IPS-15b (cell line): ENCODE measurements around the gene MYBBP1A.

Source experiments
- H3K27me3 ChIP-seq: one replicate; pipeline ENCODE4 v1.6.1; 2013; ENCODE audit warnings: low read length; ENCODE audit not compliant: control insufficient read depth, insufficient read depth
- H3K36me3 ChIP-seq: one replicate; pipeline ENCODE4 v1.6.1; 2013; ENCODE audit warnings: low read length; ENCODE audit not compliant: control insufficient read depth, insufficient read depth
- H3K4me1 ChIP-seq: one replicate; pipeline ENCODE4 v1.6.1; 2013; ENCODE audit warnings: mild to moderate bottlenecking, low read length; ENCODE audit not compliant: control insufficient read depth, insufficient read depth
- H3K4me3 ChIP-seq: one replicate; pipeline ENCODE4 v1.5.1; 2013; ENCODE audit warnings: low read depth, low read length
- H3K9ac ChIP-seq: one replicate; pipeline ENCODE4 v1.6.1; 2013; ENCODE audit warnings: low read depth, mild to moderate bottlenecking, low read length
- H3K9me3 ChIP-seq: one replicate; pipeline ENCODE4 v1.6.1; 2013; ENCODE audit warnings: mild to moderate bottlenecking, low read length; ENCODE audit not compliant: control insufficient read depth, insufficient read depth

The MYBBP1A gene

DNA sequence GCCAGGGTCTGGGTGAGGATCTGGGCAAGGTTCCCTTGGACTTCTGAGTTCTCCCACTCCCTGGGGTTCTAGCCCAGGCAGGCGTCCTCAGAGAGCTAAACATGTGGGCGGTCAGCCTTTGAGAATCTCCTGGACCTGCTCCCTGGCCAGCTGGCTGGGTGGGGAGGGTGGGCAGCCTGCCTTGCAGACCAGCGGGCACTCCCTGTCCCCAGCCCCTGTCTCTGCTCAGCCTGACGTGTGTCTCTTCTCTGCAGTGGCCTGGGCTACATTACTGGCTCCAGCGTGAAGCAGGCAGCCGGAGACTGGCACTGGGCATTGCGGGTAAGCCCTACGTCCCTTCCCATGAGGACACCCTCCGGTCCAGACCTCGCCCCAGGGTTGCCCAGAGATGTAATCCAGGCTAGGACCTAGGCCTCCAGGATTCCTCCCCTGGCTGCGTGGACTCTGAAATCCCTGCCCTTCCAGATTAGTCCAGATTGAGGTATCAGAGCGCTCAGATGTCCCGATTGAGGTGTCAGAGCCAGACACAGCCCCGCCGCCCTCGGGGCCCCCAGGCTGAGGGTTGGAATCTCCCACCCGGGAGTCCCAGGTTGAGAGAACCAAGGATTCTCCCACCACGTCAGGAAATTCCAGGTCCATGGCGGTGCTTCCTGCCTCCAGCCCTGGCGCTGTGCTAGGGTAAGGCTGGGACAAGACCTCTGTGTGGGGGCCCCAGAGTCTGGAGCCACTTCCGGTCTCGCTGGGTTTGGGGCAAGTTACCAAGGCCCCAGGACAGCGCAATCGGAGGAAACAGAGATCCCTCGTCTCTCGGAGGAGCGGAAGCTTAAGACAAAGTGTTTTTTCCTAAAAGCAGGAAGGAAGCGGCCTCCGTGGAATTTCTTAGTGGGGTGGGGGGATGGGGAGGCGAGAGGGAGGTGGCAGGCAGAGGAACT lies 24.1 kb downstream of the MYBBP1A start:
- Histone ChIP-seq H3K36me3 (no peaks in the 10 kb centered on the region), H3K27me3 (peaks cover 5% of the 10 kb centered on the region), H3K9ac (no peak overlapping the region), H3K4me3 (no peak overlapping the region), H3K9me3 (no peaks in the 10 kb centered on the region), H3K4me1 (no peaks in the 10 kb centered on the region)

DNA sequence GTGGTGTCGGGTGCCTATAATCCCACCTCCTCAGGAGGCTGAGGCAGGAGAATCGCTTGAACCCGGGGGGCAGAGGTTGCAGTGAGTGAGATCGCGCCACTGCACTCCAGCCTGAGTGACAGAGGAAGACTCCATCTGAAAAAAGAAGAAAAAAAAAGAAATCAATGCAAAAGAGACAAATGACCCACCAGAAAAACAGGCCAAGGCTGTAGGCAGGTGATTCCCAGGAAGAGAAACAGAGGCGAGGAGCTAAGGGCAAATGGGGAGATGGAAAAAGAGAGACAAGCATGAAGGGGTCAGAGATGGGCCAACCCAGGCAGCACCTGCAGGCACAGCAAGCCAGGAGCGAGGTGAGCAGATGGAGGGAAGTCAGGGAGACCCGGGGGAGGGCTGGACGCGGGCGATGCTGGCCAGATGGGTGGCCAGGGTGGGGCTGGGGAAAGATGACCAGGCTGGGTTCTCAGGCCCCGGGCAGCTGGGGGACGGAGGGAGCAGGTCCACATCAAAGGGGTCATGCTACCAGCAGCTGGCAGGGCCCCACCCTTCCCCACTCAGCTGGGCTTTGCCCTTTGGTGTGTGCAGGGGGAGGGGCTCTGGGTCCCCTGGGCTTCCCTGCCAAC lies 25.5 kb downstream of the MYBBP1A start:
- Histone ChIP-seq H3K9me3 (no peaks in the 10 kb centered on the region), H3K36me3 (no peaks in the 10 kb centered on the region), H3K27me3 (peaks cover 5% of the 10 kb centered on the region), H3K4me1 (no peaks in the 10 kb centered on the region), H3K9ac (no peak overlapping the region), H3K4me3 (no peak overlapping the region)

DNA sequence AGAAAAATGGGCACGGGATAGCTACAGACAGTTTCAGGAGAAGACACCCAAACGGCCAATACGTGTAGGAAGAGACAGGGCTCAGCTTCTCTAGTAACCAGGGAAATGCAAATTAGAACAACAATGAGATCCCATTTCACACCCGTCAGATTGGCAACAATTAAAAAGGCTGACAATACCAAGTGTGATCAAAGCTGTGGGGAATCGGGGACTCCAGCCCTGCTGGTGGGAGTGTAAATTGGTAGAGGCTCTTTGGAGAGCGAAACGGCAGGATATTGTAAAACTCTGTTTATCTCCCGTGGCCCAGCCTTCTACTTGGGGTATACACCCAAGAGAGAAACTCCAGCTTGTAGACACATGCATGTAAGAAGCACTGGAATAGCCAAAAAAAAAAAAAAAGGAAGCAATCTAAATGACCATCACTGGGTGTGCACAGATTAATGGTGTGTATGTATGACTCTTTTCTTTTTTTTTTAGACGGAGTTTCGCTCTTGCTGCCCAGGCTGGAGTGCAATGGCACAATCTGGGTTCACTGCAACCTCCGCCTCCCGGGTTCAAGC lies 27.5 kb downstream of the MYBBP1A start:
- Histone ChIP-seq H3K36me3 (no peaks in the 10 kb centered on the region), H3K9ac (no peak overlapping the region), H3K27me3 (peaks cover 5% of the 10 kb centered on the region)

DNA sequence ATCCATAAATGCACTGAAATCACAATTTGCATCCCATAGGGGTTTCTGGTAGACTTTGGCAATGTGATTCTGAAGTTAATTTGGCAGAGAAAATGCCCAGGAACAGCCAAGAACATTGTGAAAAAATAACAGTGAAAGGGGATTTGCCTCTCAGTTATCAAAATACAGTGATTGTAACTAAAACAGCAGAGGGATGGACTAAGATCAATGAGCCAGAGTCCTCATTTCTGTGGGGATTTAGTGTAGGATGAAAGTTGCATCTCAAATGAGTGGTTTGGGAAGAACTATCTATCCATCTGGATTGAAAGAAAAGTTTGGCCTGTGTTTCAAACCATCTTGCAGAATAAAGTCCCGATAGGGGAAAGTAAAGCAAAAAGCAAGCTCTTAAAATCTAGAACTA lies 28.1 kb downstream of the MYBBP1A start:
- no peak overlapping the region for H3K9ac ChIP-seq
- no peak overlapping the region for H3K4me3 ChIP-seq
- no peaks in the 10 kb centered on the region for H3K4me1 ChIP-seq
- no peaks in the 10 kb centered on the region for H3K9me3 ChIP-seq
- H3K27me3 ChIP-seq: peaks cover 5% of the 10 kb centered on the region
- H3K36me3 ChIP-seq: no peaks in the 10 kb centered on the region

More for the DNA sequence above, 27.5 kb downstream of the MYBBP1A start:
- Histone ChIP-seq H3K9me3 (no peaks in the 10 kb centered on the region), H3K4me1 (no peaks in the 10 kb centered on the region), H3K4me3 (no peak overlapping the region)

DNA sequence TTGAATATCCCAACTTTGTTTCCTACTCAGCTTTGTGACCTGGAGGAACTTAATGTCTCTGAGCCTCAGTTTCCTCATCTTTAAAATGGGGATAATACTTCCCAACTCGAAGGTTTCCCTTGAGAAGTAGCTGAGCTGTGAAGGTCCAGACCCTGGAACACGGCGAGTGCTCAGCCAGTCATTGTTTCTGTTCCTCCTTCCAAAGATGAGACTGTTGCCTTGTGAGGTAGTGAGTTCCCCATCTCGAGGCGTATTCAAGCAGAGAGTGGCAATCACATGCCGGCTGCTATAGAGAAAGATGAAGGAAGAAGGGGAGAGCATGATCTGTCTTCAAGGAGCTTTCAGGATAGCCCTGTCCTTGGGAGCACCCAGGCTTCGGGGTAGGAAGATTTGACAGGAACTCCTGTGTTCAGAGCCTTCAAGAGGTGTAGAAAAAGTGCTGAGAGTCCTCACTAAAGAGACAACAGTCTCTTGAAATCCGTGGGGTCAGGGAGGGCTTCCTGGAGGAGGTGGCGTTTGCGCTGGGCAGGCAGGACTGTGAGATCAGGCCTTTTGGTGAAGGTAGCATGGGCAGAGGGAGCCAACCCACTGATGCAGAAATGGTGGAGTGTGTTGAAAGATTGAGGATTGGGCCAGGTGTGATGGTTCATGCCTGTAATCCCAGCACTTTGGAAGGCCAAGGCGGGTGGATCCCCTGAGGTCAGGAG lies 29.3 kb downstream of the MYBBP1A start:
- no peaks in the 10 kb centered on the region for H3K9me3 ChIP-seq

DNA sequence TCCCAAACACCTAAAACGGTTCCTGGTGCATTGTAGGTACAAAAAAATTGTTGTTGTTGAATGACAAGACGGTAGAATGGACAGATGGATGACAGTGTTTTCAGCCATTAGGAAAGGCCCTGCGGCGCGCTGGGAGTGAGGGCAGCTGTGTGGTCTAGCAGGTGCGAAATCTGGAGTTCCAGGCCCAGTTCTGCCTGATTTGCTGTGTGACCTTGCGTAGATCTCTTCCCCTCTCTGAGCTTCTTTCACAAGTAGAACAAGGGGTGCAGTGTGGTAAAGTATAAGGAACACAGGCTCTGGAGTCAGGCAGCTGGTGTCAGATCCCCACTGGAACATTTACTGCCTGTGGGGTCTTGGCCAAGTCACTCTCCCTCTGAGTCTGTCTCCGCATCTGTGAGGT lies 31.2 kb downstream of the MYBBP1A start:
- no peak overlapping the region for H3K9ac ChIP-seq
- H3K4me1 ChIP-seq: no peaks in the 10 kb centered on the region
- no peak overlapping the region for H3K4me3 ChIP-seq
- no peaks in the 10 kb centered on the region for H3K36me3 ChIP-seq
- peaks cover 5% of the 10 kb centered on the region for H3K27me3 ChIP-seq
- no peaks in the 10 kb centered on the region for H3K9me3 ChIP-seq

More for the DNA sequence above, 29.3 kb downstream of the MYBBP1A start:
- Histone ChIP-seq H3K27me3 (peaks cover 5% of the 10 kb centered on the region), H3K4me1 (no peaks in the 10 kb centered on the region), H3K4me3 (no peak overlapping the region), H3K9ac (no peak overlapping the region), H3K36me3 (no peaks in the 10 kb centered on the region)

DNA sequence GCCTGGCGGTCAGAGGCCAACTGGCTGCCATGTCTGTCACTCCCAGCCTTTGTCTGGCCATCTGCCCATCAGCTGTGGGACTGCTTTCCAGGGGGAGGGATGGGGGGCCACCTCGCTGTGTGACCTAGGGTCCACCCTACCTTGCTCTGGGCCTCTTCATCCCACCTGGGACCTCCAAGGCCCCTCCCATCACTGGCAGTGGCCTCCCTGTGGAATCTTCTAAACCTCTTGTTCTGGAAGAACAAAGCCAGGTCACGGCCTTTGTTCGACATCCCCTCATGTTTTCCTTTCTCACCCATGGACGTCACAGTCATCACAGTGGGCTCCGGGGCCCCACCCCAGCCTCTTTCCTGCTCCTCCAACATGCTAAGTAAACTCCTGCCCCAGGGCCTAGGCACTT lies 32.5 kb downstream of the MYBBP1A start:
- no peak overlapping the region for H3K9ac ChIP-seq

DNA sequence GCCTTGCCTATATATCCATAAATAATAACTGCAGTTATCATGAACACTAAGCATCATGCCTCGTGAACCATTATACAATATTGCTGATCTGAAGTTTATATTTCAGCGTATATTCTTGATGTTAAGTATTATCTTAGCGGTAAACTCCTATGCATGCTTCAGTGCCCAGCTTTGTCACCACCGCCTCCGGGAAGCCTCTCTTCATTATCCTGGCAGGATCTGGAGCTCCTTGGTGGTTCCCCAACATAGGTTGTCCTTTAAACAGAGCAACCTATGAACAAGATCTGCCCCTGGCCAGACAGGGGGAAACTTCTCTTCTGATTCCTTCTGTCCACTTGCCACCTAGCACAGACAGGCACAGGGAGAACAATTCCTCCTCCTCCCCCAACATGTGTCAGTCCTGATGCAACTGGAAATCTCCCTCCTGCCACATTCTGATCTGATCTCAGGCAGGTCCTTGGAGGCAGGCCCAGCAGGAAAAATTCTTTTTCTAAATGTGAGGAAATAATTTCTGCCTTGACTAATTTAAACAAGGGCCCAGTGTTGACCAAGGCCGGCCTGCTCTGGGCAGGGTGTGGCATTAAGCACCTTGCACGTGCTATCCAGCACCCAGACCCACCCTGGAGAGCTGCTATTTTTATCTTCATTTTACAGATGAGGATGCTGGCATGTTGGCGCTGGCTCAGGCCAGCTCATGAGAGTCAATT lies 34.1 kb downstream of the MYBBP1A start:
- H3K27me3 ChIP-seq: no peaks in the 10 kb centered on the region
- H3K9me3 ChIP-seq: no peaks in the 10 kb centered on the region
- H3K9ac ChIP-seq: no peak overlapping the region
- no peaks in the 10 kb centered on the region for H3K36me3 ChIP-seq
- no peak overlapping the region for H3K4me3 ChIP-seq
- no peaks in the 10 kb centered on the region for H3K4me1 ChIP-seq

More for the DNA sequence above, 32.5 kb downstream of the MYBBP1A start:
- Histone ChIP-seq H3K4me3 (no peak overlapping the region), H3K9me3 (no peaks in the 10 kb centered on the region), H3K36me3 (no peaks in the 10 kb centered on the region), H3K4me1 (no peaks in the 10 kb centered on the region), H3K27me3 (peaks cover 5% of the 10 kb centered on the region)

DNA sequence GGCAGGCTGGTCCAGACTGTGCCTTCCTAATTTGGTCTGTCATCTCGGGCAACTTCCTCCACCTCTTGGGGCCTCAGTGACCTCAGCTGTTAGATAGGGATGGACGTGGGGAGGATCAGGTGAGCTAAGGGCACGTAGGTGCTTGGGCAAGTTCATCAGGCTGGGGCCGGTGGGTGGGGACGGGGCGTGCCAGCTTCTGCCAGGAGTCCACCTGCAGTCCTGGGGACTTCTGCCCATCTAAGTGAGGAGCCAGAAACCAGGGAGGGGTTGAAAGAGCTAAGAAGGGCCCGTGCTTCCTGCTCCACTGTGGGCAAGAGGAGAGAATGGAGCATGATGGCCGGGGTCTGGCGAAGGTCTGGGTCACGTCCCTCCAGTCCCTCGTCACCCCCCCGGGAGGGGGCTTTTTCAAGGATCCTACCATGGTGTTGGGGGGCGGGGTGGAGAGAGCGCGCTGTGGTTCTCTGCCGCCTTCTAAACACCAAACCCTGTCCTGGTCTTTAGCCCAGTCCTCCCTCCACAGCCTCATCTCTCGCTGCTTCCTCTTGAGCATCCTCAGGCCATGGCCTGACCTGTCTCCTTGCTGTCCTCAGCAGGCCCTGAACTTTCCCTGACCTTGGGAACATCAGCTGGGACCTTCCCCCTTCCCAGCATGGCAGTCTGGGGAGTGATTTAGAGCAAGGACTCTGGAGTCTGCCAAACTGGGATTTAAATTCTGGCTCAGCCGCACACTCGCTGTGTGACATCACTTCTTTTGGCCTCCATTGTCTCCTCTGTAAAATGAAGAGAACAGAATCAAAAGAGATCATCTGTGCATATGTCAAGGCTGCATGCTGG lies 34.9 kb downstream of the MYBBP1A start:
- H3K36me3 ChIP-seq: no peaks in the 10 kb centered on the region
- H3K9me3 ChIP-seq: no peaks in the 10 kb centered on the region
- H3K27me3 ChIP-seq: no peaks in the 10 kb centered on the region
- H3K4me1 ChIP-seq: no peaks in the 10 kb centered on the region
- H3K4me3 ChIP-seq: no peak overlapping the region
- H3K9ac ChIP-seq: no peak overlapping the region

DNA sequence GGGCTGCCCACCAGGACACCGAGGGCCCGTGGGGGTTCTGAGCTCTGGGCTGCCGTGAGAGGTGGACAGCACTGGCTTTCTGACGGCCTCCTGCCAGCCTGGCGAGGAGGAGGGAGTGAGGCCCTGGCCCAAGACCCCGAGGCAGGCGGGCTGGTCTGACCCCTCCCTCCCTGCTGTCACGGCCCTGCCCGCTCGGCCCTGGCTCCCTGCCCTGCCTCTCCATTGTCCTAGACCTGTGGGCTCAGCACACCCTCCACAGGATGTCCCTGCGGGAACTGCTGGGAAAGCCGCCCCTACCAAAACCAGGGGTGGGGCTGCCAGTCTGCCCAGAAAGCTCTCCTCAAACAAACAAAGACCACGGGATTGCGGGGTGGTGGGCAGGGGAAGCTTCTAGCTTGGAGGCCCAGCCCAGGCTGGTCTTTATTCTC lies 35.8 kb downstream of the MYBBP1A start:
- Histone ChIP-seq H3K9me3 (no peaks in the 10 kb centered on the region), H3K36me3 (no peaks in the 10 kb centered on the region), H3K9ac (no peak overlapping the region), H3K27me3 (no peaks in the 10 kb centered on the region), H3K4me3 (no peak overlapping the region), H3K4me1 (no peaks in the 10 kb centered on the region)
